H9 (cell line): Measurements from ENCODE around the gene TMBIM1. TPM values are rescaled to one million over a fixed set of nuclear protein-coding genes. Genes with fewer than 3 reads are reported as not detected.

Experiments
- DNase-seq: peaks from one replicate; pipeline ENCODE4 v3.0.0-alpha.2; 2017
- H2AFZ ChIP-seq: one replicate; pipeline ENCODE4 v1.6.1; 2013; ENCODE audit warnings: mild to moderate bottlenecking, low read length, control low read depth, moderate library complexity
- H2AK5ac ChIP-seq: 2 replicates; pipeline ENCODE4 v1.6.1; 2013; ENCODE audit warnings: low read length, control low read depth, mixed read lengths; ENCODE audit not compliant: insufficient read length
- H2BK120ac ChIP-seq: one replicate; pipeline ENCODE4 v1.6.1; 2013; ENCODE audit warnings: low read depth, mild to moderate bottlenecking, low read length, control low read depth, inconsistent platforms; ENCODE audit not compliant: poor library complexity, severe bottlenecking
- H2BK12ac ChIP-seq: 2 replicates; pipeline ENCODE4 v1.6.1; 2013; ENCODE audit warnings: low read length, control low read depth, mixed read lengths, low read depth; ENCODE audit not compliant: insufficient read length
- H2BK15ac ChIP-seq: 2 replicates; pipeline ENCODE4 v1.6.1; 2013; ENCODE audit warnings: low read depth, low read length, control low read depth
- H2BK20ac ChIP-seq: one replicate; pipeline ENCODE4 v1.6.1; 2013; ENCODE audit warnings: low read depth, mild to moderate bottlenecking, low read length, control low read depth, inconsistent platforms; ENCODE audit not compliant: poor library complexity, severe bottlenecking
- H2BK5ac ChIP-seq: 2 replicates; pipeline ENCODE4 v1.6.1; 2013; ENCODE audit warnings: low read length, control low read depth, mixed read lengths; ENCODE audit not compliant: insufficient read length
- H3K14ac ChIP-seq: 2 replicates; pipeline ENCODE4 v1.6.1; 2013; ENCODE audit warnings: low read length, control low read depth; ENCODE audit not compliant: insufficient read depth
- H3K18ac ChIP-seq: 2 replicates; pipeline ENCODE4 v1.6.1; 2013; ENCODE audit warnings: low read depth, mild to moderate bottlenecking, mixed read lengths, low read length, control low read depth; ENCODE audit not compliant: insufficient read length
- H3K23ac ChIP-seq: 2 replicates; pipeline ENCODE4 v1.6.1; 2013; ENCODE audit warnings: low read length, control low read depth, mixed read lengths, low read depth; ENCODE audit not compliant: insufficient read length
- H3K23me2 ChIP-seq: 2 replicates; pipeline ENCODE4 v1.6.1; 2013; ENCODE audit warnings: low read depth, mild to moderate bottlenecking, mixed read lengths, low read length, control low read depth; ENCODE audit not compliant: insufficient read length, poor library complexity, severe bottlenecking
- H3K27ac ChIP-seq: 2 replicates; pipeline ENCODE4 v1.5.1; 2013; ENCODE audit warnings: low read length, control low read depth, mixed read lengths, low read depth; ENCODE audit not compliant: insufficient read length
- H3K27me3 ChIP-seq: 2 replicates; pipeline ENCODE4 v1.6.1; 2013; ENCODE audit warnings: low read length, control low read depth, inconsistent platforms; ENCODE audit not compliant: insufficient read depth
- H3K4ac ChIP-seq: 2 replicates; pipeline ENCODE4 v1.6.1; 2013; ENCODE audit warnings: low read depth, mild to moderate bottlenecking, control low read depth, inconsistent platforms, low read length, moderate library complexity
- H3K4me1 ChIP-seq: 2 replicates; pipeline ENCODE4 v1.6.1; 2013; ENCODE audit warnings: low read length, control low read depth, inconsistent platforms; ENCODE audit not compliant: insufficient read depth
- H3K4me2 ChIP-seq: 2 replicates; pipeline ENCODE4 v1.6.1; 2013; ENCODE audit warnings: low read length, control low read depth, mixed read lengths; ENCODE audit not compliant: insufficient read length, insufficient read depth
- H3K56ac ChIP-seq: 2 replicates; pipeline ENCODE4 v1.6.1; 2013; ENCODE audit warnings: low read depth, mild to moderate bottlenecking, mixed read lengths, low read length, control low read depth; ENCODE audit not compliant: insufficient read length
- H3K79me1 ChIP-seq: 2 replicates; pipeline ENCODE4 v1.6.1; 2013; ENCODE audit warnings: low read depth, mild to moderate bottlenecking, moderate library complexity, low read length, control low read depth, inconsistent platforms; ENCODE audit not compliant: insufficient read depth, poor library complexity, severe bottlenecking
- H3K79me2 ChIP-seq: 2 replicates; pipeline ENCODE4 v1.6.1; 2013; ENCODE audit warnings: low read length, control low read depth, inconsistent platforms; ENCODE audit not compliant: insufficient read depth
- H3K9ac ChIP-seq: 2 replicates; pipeline ENCODE4 v1.6.1; 2013; ENCODE audit warnings: low read length, control low read depth, mixed read lengths; ENCODE audit not compliant: insufficient read length; ENCODE audit errors: extremely low read depth
- H3K9me3 ChIP-seq: one replicate; pipeline ENCODE4 v1.6.1; 2013; ENCODE audit warnings: low read depth, low read length, inconsistent platforms; ENCODE audit not compliant: control insufficient read depth
- H3T11ph ChIP-seq: one replicate; pipeline ENCODE4 v1.6.1; 2013; ENCODE audit warnings: mild to moderate bottlenecking, low read length, control low read depth, inconsistent platforms
- H4K20me1 ChIP-seq: one replicate; pipeline ENCODE4 v1.6.1; 2013; ENCODE audit not compliant: control insufficient read depth, insufficient read length, insufficient read depth
- H4K5ac ChIP-seq: 2 replicates; pipeline ENCODE4 v1.6.1; 2013; ENCODE audit warnings: low read depth, mild to moderate bottlenecking, mixed read lengths, low read length, control low read depth; ENCODE audit not compliant: insufficient read length
- H4K8ac ChIP-seq: replicated peaks from 2 replicates; pipeline ENCODE4 v1.6.1; 2013; ENCODE audit warnings: low read length, control low read depth, mixed read lengths, low read depth; ENCODE audit not compliant: insufficient read length
- H4K91ac ChIP-seq: 2 replicates; pipeline ENCODE4 v1.6.1; 2013; ENCODE audit warnings: low read depth, mild to moderate bottlenecking, moderate library complexity, mixed read lengths, low read length, control low read depth; ENCODE audit not compliant: insufficient read length
- H3K27ac Mint-ChIP-seq, 3 experiments: 2 replicates in 2 of 3; 3 replicates in 1 of 3; pipeline ENCODE4 v1.8.0; 2020 to 2021; ENCODE audit warnings: mixed read lengths in 3 of 3, mild to moderate bottlenecking in 1 of 3, moderate library complexity in 1 of 3
- H3K27me3 Mint-ChIP-seq: 2 replicates; pipeline ENCODE4 v1.8.0; 2021; ENCODE audit warnings: low read depth, mild to moderate bottlenecking, moderate library complexity, mixed read lengths
- H3K36me3 Mint-ChIP-seq, 3 experiments: 2 replicates in 2 of 3; 3 replicates in 1 of 3; pipeline ENCODE4 v1.8.0; 2020 to 2021; ENCODE audit warnings: low read depth in 3 of 3, mixed read lengths in 3 of 3; ENCODE audit not compliant: insufficient read depth in 1 of 3
- H3K4me1 Mint-ChIP-seq, 2 experiments: 2 replicates each; pipeline ENCODE4 v1.8.0; 2020; ENCODE audit warnings: mixed read lengths in 2 of 2
- H3K4me3 Mint-ChIP-seq, 2 experiments: 2 replicates in 1 of 2; 3 replicates in 1 of 2; pipeline ENCODE4 v1.8.0; 2020 to 2021; ENCODE audit warnings: mild to moderate bottlenecking in 2 of 2, mixed read lengths in 2 of 2, moderate library complexity in 1 of 2
- H3K9me3 Mint-ChIP-seq, 2 experiments: 2 replicates in 1 of 2; 3 replicates in 1 of 2; pipeline ENCODE4 v1.8.0; 2020; ENCODE audit warnings: mild to moderate bottlenecking in 2 of 2, mixed read lengths in 2 of 2, moderate library complexity in 1 of 2
- CTCF ChIP-seq: fragments of 200-600 bp; sonication (generic); conservative IDR thresholded peaks from 3 replicates; pipeline ENCODE4 v1.8.0; 2021; ENCODE audit warnings: antibody characterized with exemption, mild to moderate bottlenecking
- WGBS: extraction: QIAGEN DNeasy Blood & Tissue Kit; methylation state at CpG from one replicate; pipeline ENCODE4 v1.1.7; 2013; ENCODE audit warnings: missing lambda C conversion rate, low lambda C conversion rate, mixed read lengths; ENCODE audit not compliant: insufficient read length; ENCODE audit errors: extremely low coverage; 5-methylcytosine and 5-hydroxymethylcytosine counted together
- total RNA-seq: library from RNA; stranded (reverse); gene quantifications from 2 replicates; pipeline ENCODE4 v1.2.1, GENCODE V29; 2021

The TMBIM1 gene
- total RNA-seq, 1 experiment from 2014 or later, result 17.4 TPM

- no peaks in the 10 kb centered on the region for H4K20me1 ChIP-seq
- no peak overlapping the region for H2AK5ac ChIP-seq
- peak overlapping the region; percentile 97 for H3K4me2 ChIP-seq
- H3K27ac Mint-ChIP-seq, result peak overlapping the region in 2 of 3 experiments; percentile 77 to 88; a peak in 4 of 7 replicates
- no peak overlapping the region for H3K4ac ChIP-seq
- no peak overlapping the region for H4K8ac ChIP-seq
- no peak overlapping the region for H2BK12ac ChIP-seq
- H2AFZ ChIP-seq, result no peak overlapping the region
- no peak overlapping the region for H2BK120ac ChIP-seq
- H2BK15ac ChIP-seq, result no peak overlapping the region
- no peak overlapping the region for H2BK5ac ChIP-seq
- no peak overlapping the region for H3T11ph ChIP-seq
- no peak overlapping the region for H3K14ac ChIP-seq
- H3K18ac ChIP-seq, result no peak overlapping the region
- H3K27ac ChIP-seq, result no peak overlapping the region
- no peak overlapping the region for H3K23ac ChIP-seq
- no peak overlapping the region for H2BK20ac ChIP-seq
- no peaks in the 10 kb centered on the region for H3K9me3 Mint-ChIP-seq
- H4K91ac ChIP-seq, result no peak overlapping the region
- peak overlapping the region; percentile 73 for H3K9ac ChIP-seq
- no peaks in the 10 kb centered on the region for H3K27me3 ChIP-seq
- no peak overlapping the region for H4K5ac ChIP-seq
- whole genome bisulfite sequencing, result no CpG with 5 or more reads among the region's 23 CpGs
- H3K4me3 Mint-ChIP-seq, result peak overlapping the region; percentile 80 to 92
- peaks cover 18 to 48% (median 44%) of the 10 kb centered on the region in 3 experiments; a peak in 6 of 7 replicates for H3K36me3 Mint-ChIP-seq
- no peak for TF ChIP-seq CTCF
- H3K4me1 ChIP-seq, result no peaks in the 10 kb centered on the region
- DNase-seq, result no peak
- H3K4me1 Mint-ChIP-seq, result peaks cover 18 to 21% of the 10 kb centered on the region in 2 experiments
- peaks cover 9% of the 10 kb centered on the region for H3K23me2 ChIP-seq
- no peaks in the 10 kb centered on the region for H3K79me2 ChIP-seq
- H3K9me3 ChIP-seq, result no peaks in the 10 kb centered on the region
- H3K27me3 Mint-ChIP-seq, result no peaks in the 10 kb centered on the region; the same call in 1 of the 2 replicates
- H3K79me1 ChIP-seq, result no peaks in the 10 kb centered on the region
- H3K56ac ChIP-seq, result no peak overlapping the region
These were observed 21.4 kb downstream of the TMBIM1 start for GRCh38 chr2:218270721-218271486.
